GM13977 (cell line): ENCODE results near the gene RASSF5.

Source experiments
- DNase-seq: peaks from one replicate; pipeline ENCODE4 v3.0.0; 2012; ENCODE audit warnings: low spot score
- CTCF ChIP-seq: IDR thresholded peaks from 2 replicates; pipeline ENCODE4 v1.5.1; 2012; ENCODE audit warnings: mild to moderate bottlenecking, control low read depth; ENCODE audit not compliant: insufficient read depth; ENCODE audit errors: extremely low read depth, missing control alignments
- in situ Hi-C: fragments of 300-500 bp; cut with MboI; formaldehyde crosslinking; loops from one replicate; pipeline ENCODE4 v1.12.0; 2022; ENCODE audit warnings: low sequenced_read_pairs, low pct_unique_long_range_greater_than_20kb, mixed read lengths, inconsistent platforms; ENCODE audit not compliant: unreplicated experiment

The RASSF5 gene

GRCh38 chr1:206518206-206518605, 10.9 kb downstream of the RASSF5 start:
- DNase-seq: no peak
- in situ Hi-C loops: no loop called here
- TF ChIP-seq CTCF: no peak

- DNase-seq: no peak
- in situ Hi-C loops: no loop called here
- no peak for TF ChIP-seq CTCF
Measured at GRCh38 chr1:206518743-206519142, 11.4 kb downstream of the RASSF5 start.

- in situ Hi-C loops: no loop called here
- no peak for TF ChIP-seq CTCF
- DNase-seq: no peak
Measured at GRCh38 chr1:206521127-206521526, 13.8 kb downstream of the RASSF5 start.

- in situ Hi-C loops: no loop called here
- no peak for DNase-seq
- no peak for TF ChIP-seq CTCF
Measured at GRCh38 chr1:206521694-206522402, 14.5 kb downstream of the RASSF5 start.

- in situ Hi-C loops: no loop called here
- no peak for DNase-seq
- no peak for TF ChIP-seq CTCF
Measured at GRCh38 chr1:206524739-206525364, 17.5 kb downstream of the RASSF5 start.

GRCh38 chr1:206526064-206526911, 19.0 kb downstream of the RASSF5 start:
- TF ChIP-seq CTCF: no peak
- in situ Hi-C loops: no loop called here
- DNase-seq: no peak
